Hematopoietic multipotent progenitor cell treated with erythropoietin and hydrocortisone succinate and interleukin-3 and kit ligand, for 6 days (in vitro differentiated cells): ENCODE data around the gene L1CAM.
A peak's percentile ranks its signal among the peaks of the same experiment; 100 is the strongest.

Experiments
- DNase-seq: peaks from one replicate; pipeline ENCODE4 v3.0.0-alpha.2; 2015

Gene L1CAM

GRCh38 chrX:153924149-153924861 is 38.3 kb upstream of the L1CAM start:
- peak; percentile 70 for DNase-seq

GRCh38 chrX:153922932-153923857 is 37.2 kb upstream of the L1CAM start:
- peak; percentile 62 for DNase-seq

GRCh38 chrX:153921511-153922446 is 35.8 kb upstream of the L1CAM start:
- DNase-seq: no peak

GRCh38 chrX:153921070-153921469 is 35.1 kb upstream of the L1CAM start:
- no peak for DNase-seq

GRCh38 chrX:153920546-153920945 is 34.6 kb upstream of the L1CAM start:
- DNase-seq: no peak

- DNase-seq: no peak
Observed at GRCh38 chrX:153919281-153919680, 33.3 kb upstream of the L1CAM start.

DNA sequence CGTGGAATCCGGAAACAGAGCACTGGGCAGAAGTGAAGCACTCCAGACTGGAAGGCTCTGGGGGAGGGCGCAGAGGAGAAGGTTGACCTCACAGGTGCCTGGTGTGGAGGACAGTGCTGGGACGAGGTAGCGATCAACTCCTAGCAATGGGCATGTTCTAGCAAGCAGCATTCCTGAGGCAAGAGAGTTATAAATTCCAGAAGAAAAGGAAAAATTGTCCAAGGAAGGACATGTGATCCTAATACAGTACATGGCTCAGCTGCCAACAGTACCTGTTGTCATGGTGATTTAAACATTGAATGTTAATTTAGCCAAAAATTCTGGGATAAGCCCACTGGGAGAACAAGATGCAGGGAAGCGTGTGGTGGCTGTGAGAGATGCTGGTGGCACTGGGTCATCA is 31.9 kb upstream of the L1CAM start:
- no peak for DNase-seq

DNA sequence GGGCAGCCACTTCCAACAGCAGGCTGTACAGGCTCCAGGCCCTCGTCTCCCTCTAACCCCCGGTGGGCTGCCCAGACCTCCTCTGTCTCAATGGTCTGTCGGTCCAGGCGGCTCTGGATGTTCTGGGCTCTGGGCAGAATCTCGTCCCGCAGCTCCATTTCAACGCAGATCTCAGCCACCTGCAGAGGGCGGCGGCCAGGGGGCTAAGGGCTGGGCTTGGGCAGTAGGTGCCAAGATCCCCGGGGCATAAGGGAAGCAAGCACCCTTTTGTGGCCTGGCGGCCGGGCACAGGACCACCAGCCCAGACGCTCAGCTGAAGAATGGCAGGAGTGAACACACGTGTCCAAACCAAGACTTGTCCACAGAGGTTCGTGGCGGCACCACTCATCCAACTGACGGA is 27.7 kb upstream of the L1CAM start:
- no peak for DNase-seq

DNA sequence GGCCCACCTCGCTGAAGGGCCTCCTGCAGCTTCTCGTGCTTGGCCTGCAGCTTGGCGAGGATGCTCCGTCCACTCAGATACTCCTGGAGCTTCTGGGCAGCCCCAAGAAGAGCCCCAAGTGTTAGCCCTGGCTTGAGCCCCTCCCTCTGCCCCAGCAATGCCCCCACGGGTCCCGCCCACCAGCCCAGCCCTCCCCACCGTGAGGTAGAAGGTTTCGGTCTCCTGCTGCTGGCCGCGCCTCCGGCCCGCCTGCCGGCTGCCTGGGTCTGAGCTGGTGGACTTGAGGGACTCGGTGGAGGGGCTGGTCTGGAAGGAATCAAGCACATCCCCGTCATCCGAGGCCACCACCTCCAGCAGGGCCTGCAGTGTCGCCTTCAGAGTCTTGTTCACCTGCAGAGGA is 27.2 kb upstream of the L1CAM start:
- no peak for DNase-seq

- DNase-seq: no peak
Observed at GRCh38 chrX:153911798-153912197, 25.8 kb upstream of the L1CAM start.

GRCh38 chrX:153910446-153910845 is 24.5 kb upstream of the L1CAM start:
- no peak for DNase-seq

- DNase-seq: no peak
Observed at GRCh38 chrX:153909980-153910360, 24.0 kb upstream of the L1CAM start.

DNA sequence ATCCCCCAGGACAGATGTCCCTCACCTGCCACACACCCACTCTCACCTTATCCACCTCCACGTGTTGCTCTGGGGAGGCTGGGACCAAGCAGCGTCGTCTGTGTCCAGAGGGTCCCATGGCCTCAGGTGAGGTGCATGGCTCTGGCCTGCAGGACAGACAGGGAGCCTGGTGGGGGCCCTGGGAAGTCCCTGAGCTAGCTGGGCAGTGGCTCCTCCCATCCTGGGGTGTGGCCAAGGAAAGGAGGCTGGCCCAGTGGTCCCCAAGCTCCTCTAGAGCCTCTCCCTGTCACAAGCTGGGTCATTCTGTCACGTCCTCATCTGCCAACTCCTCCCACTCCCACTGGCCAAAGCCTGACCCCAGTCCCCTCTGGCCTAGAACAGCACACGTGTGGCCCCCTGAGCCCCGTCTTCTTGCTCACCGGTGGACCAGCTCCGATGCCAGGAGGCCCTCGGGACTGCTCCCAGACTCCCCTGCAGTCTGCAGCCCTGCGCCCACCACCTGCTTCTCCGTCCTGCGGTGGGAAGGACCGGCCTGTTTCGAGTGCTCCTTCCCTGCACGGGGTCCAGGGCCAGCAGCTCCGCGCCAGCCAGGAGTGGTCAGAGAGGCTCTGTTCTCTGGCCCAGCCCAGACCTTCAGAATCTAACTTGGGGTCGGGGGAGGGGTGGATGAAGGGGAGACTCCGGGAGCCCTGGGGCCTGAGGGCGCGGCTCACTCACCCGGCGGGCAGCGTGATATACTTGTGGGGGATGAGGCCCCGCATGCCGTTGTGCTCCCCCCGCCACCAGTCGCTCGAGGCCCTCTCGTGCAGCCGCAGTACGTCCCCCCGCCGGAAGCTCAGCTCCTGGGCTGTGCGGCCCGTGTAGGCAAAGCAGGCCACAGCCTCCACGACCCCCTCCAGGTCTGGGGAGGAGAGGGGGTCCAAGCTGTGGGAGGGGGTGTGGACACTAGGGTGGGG is 23.3 kb upstream of the L1CAM start:
- peak; percentile 46 for DNase-seq

DNA sequence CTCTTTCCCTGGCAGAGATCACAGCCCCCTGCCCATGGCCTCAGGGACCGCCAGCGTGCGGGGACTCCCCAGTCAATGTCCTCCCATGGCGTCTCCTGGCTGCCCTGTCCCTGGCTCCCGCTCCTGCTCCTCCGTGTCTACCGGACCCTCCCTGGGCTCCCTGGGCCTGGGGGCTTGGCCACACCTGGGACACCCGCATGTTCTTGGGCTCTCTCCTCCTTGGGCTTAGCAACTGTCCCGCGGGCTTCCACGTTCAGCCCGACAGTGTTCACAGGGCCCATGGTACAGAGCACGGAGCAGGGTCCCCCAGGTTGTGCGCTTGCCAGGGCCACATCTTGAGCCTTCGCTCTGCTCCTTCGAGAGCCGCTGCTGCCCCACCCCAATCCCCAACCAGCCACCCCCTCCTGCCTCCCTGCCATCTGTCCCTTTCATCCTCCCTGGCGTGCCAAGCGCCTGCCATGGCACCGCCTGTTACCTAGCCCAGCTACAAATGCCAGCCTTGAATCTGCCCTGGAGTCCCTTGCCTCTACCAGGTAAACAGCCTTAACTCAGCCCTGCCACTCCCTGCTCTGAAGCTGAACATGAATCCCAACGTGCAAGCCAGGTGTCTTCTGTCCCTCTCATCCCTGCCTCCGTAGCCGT is 22.4 kb upstream of the L1CAM start:
- DNase-seq: no peak

- DNase-seq: no peak
Observed at GRCh38 chrX:153907456-153907855, 21.5 kb upstream of the L1CAM start.

DNA sequence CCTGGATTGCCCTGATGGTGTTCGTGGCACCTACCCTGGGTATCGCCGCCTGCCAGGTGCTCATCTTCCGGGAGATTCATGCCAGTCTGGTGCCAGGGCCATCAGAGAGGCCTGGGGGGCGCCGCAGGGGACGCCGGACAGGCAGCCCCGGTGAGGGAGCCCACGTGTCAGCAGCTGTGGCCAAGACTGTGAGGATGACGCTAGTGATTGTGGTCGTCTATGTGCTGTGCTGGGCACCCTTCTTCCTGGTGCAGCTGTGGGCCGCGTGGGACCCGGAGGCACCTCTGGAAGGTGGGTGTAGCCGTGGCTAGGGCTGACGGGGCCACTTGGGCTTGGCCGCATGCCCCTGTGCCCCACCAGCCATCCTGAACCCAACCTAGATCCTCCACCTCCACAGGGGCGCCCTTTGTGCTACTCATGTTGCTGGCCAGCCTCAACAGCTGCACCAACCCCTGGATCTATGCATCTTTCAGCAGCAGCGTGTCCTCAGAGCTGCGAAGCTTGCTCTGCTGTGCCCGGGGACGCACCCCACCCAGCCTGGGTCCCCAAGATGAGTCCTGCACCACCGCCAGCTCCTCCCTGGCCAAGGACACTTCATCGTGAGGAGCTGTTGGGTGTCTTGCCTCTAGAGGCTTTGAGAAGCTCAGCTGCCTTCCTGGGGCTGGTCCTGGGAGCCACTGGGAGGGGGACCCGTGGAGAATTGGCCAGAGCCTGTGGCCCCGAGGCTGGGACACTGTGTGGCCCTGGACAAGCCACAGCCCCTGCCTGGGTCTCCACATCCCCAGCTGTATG is 20.3 kb upstream of the L1CAM start:
- no peak for DNase-seq

DNA sequence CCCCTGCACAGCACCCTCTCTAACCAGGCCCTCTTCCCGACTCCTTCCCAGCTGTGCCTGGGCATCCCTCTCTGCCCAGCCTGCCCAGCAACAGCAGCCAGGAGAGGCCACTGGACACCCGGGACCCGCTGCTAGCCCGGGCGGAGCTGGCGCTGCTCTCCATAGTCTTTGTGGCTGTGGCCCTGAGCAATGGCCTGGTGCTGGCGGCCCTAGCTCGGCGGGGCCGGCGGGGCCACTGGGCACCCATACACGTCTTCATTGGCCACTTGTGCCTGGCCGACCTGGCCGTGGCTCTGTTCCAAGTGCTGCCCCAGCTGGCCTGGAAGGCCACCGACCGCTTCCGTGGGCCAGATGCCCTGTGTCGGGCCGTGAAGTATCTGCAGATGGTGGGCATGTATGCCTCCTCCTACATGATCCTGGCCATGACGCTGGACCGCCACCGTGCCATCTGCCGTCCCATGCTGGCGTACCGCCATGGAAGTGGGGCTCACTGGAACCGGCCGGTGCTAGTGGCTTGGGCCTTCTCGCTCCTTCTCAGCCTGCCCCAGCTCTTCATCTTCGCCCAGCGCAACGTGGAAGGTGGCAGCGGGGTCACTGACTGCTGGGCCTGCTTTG is 19.6 kb upstream of the L1CAM start:
- no peak for DNase-seq

GRCh38 chrX:153903991-153904957 is 18.3 kb upstream of the L1CAM start, which contains the start of gene AVPR2:
TSS of gene AVPR2 (plus strand) at chrX:153904673. CDS start at chrX:153905146, 473 bp downstream.
- DNase-seq: no peak
